Effector memory CD8-positive, alpha-beta T cell (primary cell): ENCODE results near the gene CMSS1.

Experiments used
- ATAC-seq: fragments of 150-1000 bp; cut with Tn5 transposase; replicated peaks from 2 replicates; pipeline ENCODE4 v1.10.0; 2021; ENCODE audit warnings: mild to moderate bottlenecking, moderate library complexity
- DNase-seq, 3 experiments: peaks; one replicate each; pipeline ENCODE4 v3.0.0; 2021
- H3K27ac Mint-ChIP-seq, 2 donors: one replicate each; pipeline ENCODE4 v1.8.0; 2022; ENCODE audit warnings: mild to moderate bottlenecking in 2 of 2, mixed read lengths in 2 of 2, moderate library complexity in 2 of 2
- H3K27me3 Mint-ChIP-seq, 2 donors: one replicate each; pipeline ENCODE4 v1.8.0; 2022; ENCODE audit warnings: mixed read lengths in 2 of 2
- H3K36me3 Mint-ChIP-seq: one replicate; pipeline ENCODE4 v1.8.0; 2022; ENCODE audit warnings: mild to moderate bottlenecking, moderate library complexity, mixed read lengths; ENCODE audit not compliant: insufficient read depth
- H3K4me1 Mint-ChIP-seq, 2 donors: one replicate each; pipeline ENCODE4 v1.8.0; 2022; ENCODE audit warnings: low read depth in 2 of 2, mixed read lengths in 2 of 2
- H3K4me3 Mint-ChIP-seq, 2 donors: one replicate each; pipeline ENCODE4 v1.8.0; 2022; ENCODE audit warnings: mild to moderate bottlenecking in 2 of 2, mixed read lengths in 2 of 2, moderate library complexity in 2 of 2
- H3K9me3 Mint-ChIP-seq, 2 donors: one replicate each; pipeline ENCODE4 v1.8.0; 2022; ENCODE audit warnings: mixed read lengths in 2 of 2

The CMSS1 gene

GRCh38 chr3:100164743-100165142 lies 347.1 kb downstream of the CMSS1 start:
- ATAC-seq (no peak), DNase-seq (no peak)
- no peaks in the 10 kb centered on the region for H3K9me3 Mint-ChIP-seq
- no peak overlapping the region for H3K4me3 Mint-ChIP-seq
- H3K27me3 Mint-ChIP-seq = no peaks in the 10 kb centered on the region
- H3K4me1 Mint-ChIP-seq = no peaks in the 10 kb centered on the region
- H3K36me3 Mint-ChIP-seq = peaks cover 6% of the 10 kb centered on the region
- H3K27ac Mint-ChIP-seq = no peak overlapping the region

GRCh38 chr3:100165926-100166550 lies 348.4 kb downstream of the CMSS1 start:
- no peak for DNase-seq
- no peak overlapping the region for H3K4me3 Mint-ChIP-seq
- no peaks in the 10 kb centered on the region for H3K27me3 Mint-ChIP-seq
- H3K4me1 Mint-ChIP-seq = no peaks in the 10 kb centered on the region
- H3K36me3 Mint-ChIP-seq = peaks cover 6% of the 10 kb centered on the region
- H3K9me3 Mint-ChIP-seq = no peaks in the 10 kb centered on the region
- no peak for ATAC-seq
- no peak overlapping the region for H3K27ac Mint-ChIP-seq

GRCh38 chr3:100169201-100169920 lies 351.7 kb downstream of the CMSS1 start:
- H3K4me3 Mint-ChIP-seq = no peak overlapping the region
- no peak overlapping the region for H3K27ac Mint-ChIP-seq

GRCh38 chr3:100170486-100170885 lies 352.8 kb downstream of the CMSS1 start:
- Mint-ChIP-seq H3K27me3 (no peaks in the 10 kb centered on the region), H3K36me3 (peaks cover 2% of the 10 kb centered on the region), H3K4me3 (no peak overlapping the region), H3K9me3 (no peaks in the 10 kb centered on the region), H3K4me1 (no peaks in the 10 kb centered on the region), H3K27ac (no peak overlapping the region)
- ATAC-seq (no peak), DNase-seq (no peak)

More at GRCh38 chr3:100169201-100169920, 351.7 kb downstream of the CMSS1 start:
- no peak for ATAC-seq
- no peaks in the 10 kb centered on the region for H3K27me3 Mint-ChIP-seq
- H3K4me1 Mint-ChIP-seq = no peaks in the 10 kb centered on the region
- peaks cover 2% of the 10 kb centered on the region for H3K36me3 Mint-ChIP-seq
- DNase-seq = no peak
- H3K9me3 Mint-ChIP-seq = no peaks in the 10 kb centered on the region

DNA sequence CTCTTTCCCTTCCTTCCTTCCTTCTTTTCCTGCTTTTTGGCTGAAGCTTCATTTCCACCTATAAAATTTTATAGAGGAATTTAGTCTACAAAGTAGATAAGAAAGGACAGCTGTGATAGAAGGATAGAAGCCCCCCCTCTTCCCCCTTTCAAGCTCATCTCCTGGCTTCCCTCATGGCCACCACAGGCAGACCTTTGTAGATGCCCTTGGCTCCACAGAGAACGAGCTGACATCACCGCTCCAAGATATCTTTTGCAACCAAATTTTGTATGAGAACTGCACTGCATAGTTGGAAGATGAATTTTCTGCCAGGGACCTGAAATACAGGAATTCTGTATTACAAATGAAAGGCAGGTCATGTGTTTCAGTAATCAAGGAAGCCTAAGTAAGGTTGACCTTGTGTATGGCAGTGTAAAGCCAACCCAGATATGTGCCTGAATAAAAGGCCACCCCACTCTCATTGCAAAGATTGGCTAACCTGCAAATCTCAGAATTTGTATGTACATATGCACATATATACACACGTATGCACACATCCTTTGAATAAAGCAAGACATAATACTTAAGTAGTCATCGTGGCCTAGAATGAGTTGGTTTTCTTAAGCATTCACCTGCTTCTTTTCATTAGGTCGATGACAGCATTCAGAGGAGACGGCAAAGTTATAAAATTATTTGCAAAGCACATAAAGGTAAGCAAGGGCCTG lies 353.7 kb downstream of the CMSS1 start:
- no peak overlapping the region for H3K27ac Mint-ChIP-seq
- H3K36me3 Mint-ChIP-seq = peaks cover 2% of the 10 kb centered on the region
- no peaks in the 10 kb centered on the region for H3K27me3 Mint-ChIP-seq
- no peaks in the 10 kb centered on the region for H3K4me1 Mint-ChIP-seq
- DNase-seq = no peak
- H3K4me3 Mint-ChIP-seq = no peak overlapping the region
- ATAC-seq = no peak
- H3K9me3 Mint-ChIP-seq = no peaks in the 10 kb centered on the region

- H3K27ac Mint-ChIP-seq = no peak overlapping the region
- H3K4me3 Mint-ChIP-seq = no peak overlapping the region
- DNase-seq (no peak), ATAC-seq (no peak)
- H3K27me3 Mint-ChIP-seq = no peaks in the 10 kb centered on the region
- H3K36me3 Mint-ChIP-seq = peaks cover 7% of the 10 kb centered on the region
- no peaks in the 10 kb centered on the region for H3K4me1 Mint-ChIP-seq
- H3K9me3 Mint-ChIP-seq = no peaks in the 10 kb centered on the region
Measured at GRCh38 chr3:100173961-100174360, 356.3 kb downstream of the CMSS1 start.

DNA sequence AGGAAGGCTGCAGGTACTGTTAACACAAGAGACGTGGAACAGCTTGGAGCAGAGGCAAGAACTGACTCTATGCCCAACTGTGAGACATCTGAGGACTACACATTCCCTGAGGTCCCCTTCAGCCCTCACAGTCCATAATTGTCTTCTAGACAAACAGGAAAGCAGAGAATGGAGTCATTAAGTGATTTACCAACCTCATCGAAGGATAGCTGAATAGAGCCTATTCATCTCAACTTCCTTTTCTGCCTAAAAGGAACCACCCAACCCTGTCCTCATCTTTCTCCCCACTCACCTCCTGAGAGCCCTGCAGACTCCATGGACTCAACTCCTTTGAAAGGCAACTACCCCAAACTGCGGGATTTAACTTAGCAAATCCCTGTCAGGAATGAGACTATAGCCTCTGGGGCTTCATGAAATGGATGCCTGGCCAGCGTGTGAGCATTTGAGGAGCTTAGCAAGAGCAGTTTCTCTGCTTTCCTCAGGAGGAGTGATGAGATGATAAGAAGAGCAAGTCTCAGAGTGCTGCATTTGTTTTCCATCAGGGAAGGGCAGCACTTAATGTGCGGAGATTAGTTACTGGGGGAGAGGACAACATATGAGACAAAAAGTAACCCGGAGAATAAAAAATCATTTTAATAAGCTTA lies 358.1 kb downstream of the CMSS1 start:
- ATAC-seq = no peak
- no peak for DNase-seq
- peaks cover 4% of the 10 kb centered on the region for H3K36me3 Mint-ChIP-seq
- H3K4me3 Mint-ChIP-seq = no peak overlapping the region
- H3K27ac Mint-ChIP-seq = no peak overlapping the region
- H3K27me3 Mint-ChIP-seq = no peaks in the 10 kb centered on the region
- no peaks in the 10 kb centered on the region for H3K4me1 Mint-ChIP-seq
- H3K9me3 Mint-ChIP-seq = peaks cover 0 to 3% of the 10 kb centered on the region in 2 donors

- H3K4me1 Mint-ChIP-seq = no peaks in the 10 kb centered on the region
- H3K9me3 Mint-ChIP-seq = peaks cover 0 to 3% of the 10 kb centered on the region in 2 donors
- H3K4me3 Mint-ChIP-seq = no peak overlapping the region
- DNase-seq = no peak
- H3K36me3 Mint-ChIP-seq = peaks cover 4% of the 10 kb centered on the region
- ATAC-seq = no peak
- H3K27me3 Mint-ChIP-seq = no peaks in the 10 kb centered on the region
- H3K27ac Mint-ChIP-seq = no peak overlapping the region
Measured at GRCh38 chr3:100179692-100180349, 362.2 kb downstream of the CMSS1 start.

GRCh38 chr3:100183608-100184125 lies 366.0 kb downstream of the CMSS1 start:
- Mint-ChIP-seq H3K36me3 (peaks cover 2% of the 10 kb centered on the region), H3K4me1 (no peaks in the 10 kb centered on the region), H3K9me3 (peaks cover 0 to 3% of the 10 kb centered on the region in 2 donors), H3K27me3 (peaks cover 5 to 10% of the 10 kb centered on the region in 2 donors), H3K4me3 (no peak overlapping the region), H3K27ac (no peak overlapping the region)
- DNase-seq (no peak), ATAC-seq (no peak)

GRCh38 chr3:100184948-100185570 lies 367.4 kb downstream of the CMSS1 start:
- H3K27ac Mint-ChIP-seq = no peak overlapping the region
- H3K4me3 Mint-ChIP-seq = no peak overlapping the region
- H3K36me3 Mint-ChIP-seq = no peaks in the 10 kb centered on the region
- no peak for ATAC-seq
- peaks cover 0 to 3% of the 10 kb centered on the region in 2 donors for H3K9me3 Mint-ChIP-seq
- no peaks in the 10 kb centered on the region for H3K4me1 Mint-ChIP-seq
- H3K27me3 Mint-ChIP-seq = peaks cover 10 to 12% of the 10 kb centered on the region in 2 donors
- no peak for DNase-seq

DNA sequence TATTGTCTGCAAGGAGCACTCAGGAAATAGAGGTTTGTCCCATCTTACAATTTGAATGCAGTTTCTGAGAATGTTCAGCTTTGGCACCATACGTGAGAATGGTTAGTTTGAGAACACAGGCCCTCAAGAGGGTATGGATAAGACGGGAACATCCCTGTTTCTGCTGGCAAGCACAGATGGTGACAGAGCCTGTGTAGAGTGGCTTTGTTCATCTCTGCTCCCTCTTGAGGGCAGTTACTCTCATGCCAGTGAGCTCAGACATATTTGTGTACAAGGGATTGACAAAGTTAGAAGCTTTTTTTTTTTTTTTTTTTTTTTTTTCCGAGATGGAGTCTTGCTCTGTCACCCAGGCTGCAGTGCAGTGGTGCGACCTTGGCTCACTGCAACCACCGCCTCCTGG lies 368.2 kb downstream of the CMSS1 start:
- Mint-ChIP-seq H3K27ac (no peak overlapping the region), H3K27me3 (peaks cover 10 to 12% of the 10 kb centered on the region in 2 donors), H3K9me3 (no peaks in the 10 kb centered on the region), H3K4me1 (no peaks in the 10 kb centered on the region), H3K4me3 (no peak overlapping the region), H3K36me3 (no peaks in the 10 kb centered on the region)
- DNase-seq (no peak), ATAC-seq (no peak)

- peaks cover 10 to 12% of the 10 kb centered on the region in 2 donors for H3K27me3 Mint-ChIP-seq
- no peaks in the 10 kb centered on the region for H3K9me3 Mint-ChIP-seq
- H3K27ac Mint-ChIP-seq = no peak overlapping the region
- H3K36me3 Mint-ChIP-seq = no peaks in the 10 kb centered on the region
- no peaks in the 10 kb centered on the region for H3K4me1 Mint-ChIP-seq
- H3K4me3 Mint-ChIP-seq = no peak overlapping the region
- ATAC-seq = no peak
- no peak for DNase-seq
Measured at GRCh38 chr3:100189444-100189964, 371.8 kb downstream of the CMSS1 start.
